ENCODE measurements around the gene TSPAN18. TPM values are rescaled to one million over a fixed set of nuclear protein-coding genes. Genes with fewer than 3 reads are reported as not detected.

TSPAN18 gene
- total and polyA plus RNA-seq, 2 of the 4 experiments (the other 2 are of a cell fraction): 0.36 to 1.1 TPM

DNA sequence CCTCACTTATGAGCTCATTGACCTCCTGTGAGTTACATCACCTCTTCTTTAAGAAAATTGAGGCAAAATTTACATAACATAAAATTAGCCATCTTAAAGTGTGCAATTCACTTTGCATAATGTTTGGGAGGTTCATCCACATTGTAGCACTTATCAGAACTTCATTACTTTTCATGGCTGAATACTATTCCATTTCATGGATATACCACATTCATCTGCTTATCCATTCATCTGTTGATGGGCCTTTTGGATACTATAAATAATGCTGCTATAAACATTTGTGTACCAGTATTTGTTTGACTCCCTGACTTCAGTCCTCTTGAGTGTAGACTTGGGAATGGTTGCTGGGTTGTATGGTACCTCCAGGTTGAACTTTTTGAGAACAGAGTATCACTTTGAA lies 120.6 kb downstream of the TSPAN18 start:
- no peak overlapping the region for H4K5ac ChIP-seq (ENCODE audit: low read depth, low read length)
- DNase-seq (no peak), ATAC-seq (ENCODE audit: low read depth) (no peak)
- H3K4ac ChIP-seq (ENCODE audit: low read depth, low read length): no peak overlapping the region
- dilution Hi-C loops (cut with HindIII; ENCODE audit: low sequenced_read_pairs, unreplicated experiment) (no loop called here), in situ Hi-C loops (cut with MboI; ENCODE audit: low sequenced_read_pairs) (no loop called here), intact Hi-C loops (cut with micrococcal nuclease) (no loop called here)
- H2BK120ac ChIP-seq (ENCODE audit: low read depth, low read length): no peak overlapping the region
- peaks cover 1% of the 10 kb centered on the region; the same call in 1 of the 2 replicates for H3K4me1 ChIP-seq (ENCODE audit: control insufficient read depth, insufficient read depth, low read length)
- no peak for TF ChIP-seq FOS (IDR thresholded peaks at IDR 0.05; ENCODE audit: low read depth, low read length)
- H2AK9ac ChIP-seq (replicated peaks; ENCODE audit: low read depth, low read length, poor library complexity): no peak overlapping the region
- ChIA-PET POLR2A (ENCODE audit: unreplicated experiment) (no interaction called here), CTCF (no interaction called here)
- H4K20me1 ChIP-seq (ENCODE audit: insufficient read depth, low read length): no peaks in the 10 kb centered on the region
- no peak overlapping the region for H2BK5ac ChIP-seq (ENCODE audit: low read depth, low read length, poor library complexity, severe bottlenecking)
- H4K91ac ChIP-seq (ENCODE audit: insufficient read depth, low read depth, low read length): no peak overlapping the region
- no TSS peak for BruUV-seq (replicated peaks)
- H3K9me3 ChIP-seq (ENCODE audit: control insufficient read depth, insufficient read depth, low read length): 0 out of 2 replicates have a peak, but pooled peaks cover 3% of the 10 kb centered on the region
- H3K36me3 ChIP-seq (ENCODE audit: control insufficient read depth, insufficient read depth, low read length): no peaks in the 10 kb centered on the region
- no peak overlapping the region for H3K56ac ChIP-seq (ENCODE audit: extremely low read depth, insufficient read depth, low read length)
- no peak overlapping the region for H3K14ac ChIP-seq (replicated peaks; ENCODE audit: low read depth, low read length)
- H3K23ac ChIP-seq (ENCODE audit: low read depth, low read length): no peak overlapping the region
- no peak overlapping the region for H3K4me3 ChIP-seq (ENCODE audit: insufficient read depth, low read depth, low read length)
- H3K27ac ChIP-seq (ENCODE audit: insufficient read depth, low read length): no peak overlapping the region
- H2AK5ac ChIP-seq (ENCODE audit: low read depth, low read length): no peak overlapping the region
- H3K79me1 ChIP-seq (ENCODE audit: low read depth in 1 of 2, low read length in 2 of 2): no peaks in the 10 kb centered on the region
- no peak overlapping the region for H3K18ac ChIP-seq (ENCODE audit: low read depth, low read length)
- H4K8ac ChIP-seq (ENCODE audit: low read depth in 2 of 2, low read length in 2 of 2): no peak overlapping the region
- H2BK15ac ChIP-seq (ENCODE audit: low read depth, low read length): no peak overlapping the region
- H2BK20ac ChIP-seq (ENCODE audit: low read depth, low read length): no peak overlapping the region
- H3K9ac ChIP-seq (ENCODE audit: low read depth, low read length): no peak overlapping the region
- H3K4me2 ChIP-seq (ENCODE audit: low read depth, low read length): no peak overlapping the region
- peaks cover 11% of the 10 kb centered on the region for H3K27me3 ChIP-seq (ENCODE audit: control insufficient read depth, insufficient read depth, low read length)
- no peak overlapping the region for H2AFZ ChIP-seq (replicated peaks; ENCODE audit: low read length, poor library complexity)
- H3K9me1 ChIP-seq (ENCODE audit: insufficient read depth, low read length): no peaks in the 10 kb centered on the region; the same call in 1 of the 2 replicates

Measured in IMR-90 (cell line).